Fibroblast of the aortic adventitia (primary cell): ENCODE results near the gene TK2. TPM values are rescaled to one million over a fixed set of nuclear protein-coding genes. Genes with fewer than 3 reads are reported as not detected.

Experiments used
- DNase-seq: peaks from one replicate; pipeline ENCODE4 v3.0.0-alpha.2; 2010; ENCODE audit warnings: low read depth
- H3K4me3 ChIP-seq: 2 replicates; pipeline ENCODE4 v1.5.1; 2011; ENCODE audit warnings: low read depth, mild to moderate bottlenecking, control low read depth, low read length, moderate library complexity
- CTCF ChIP-seq: IDR thresholded peaks from 2 replicates; pipeline ENCODE4 v1.5.1; 2011; ENCODE audit warnings: mild to moderate bottlenecking, low read length, control low read depth, inconsistent platforms; ENCODE audit not compliant: insufficient read depth
- total RNA-seq: library from RNA; depleted of rRNA; stranded (reverse); fragments of >200 nt; gene quantifications from 2 replicates; pipeline ENCODE4 v1.2.3, GENCODE V29; 2012; ENCODE audit warnings: low replicate concordance

Gene TK2
- total RNA-seq, 1 donor: 58.8 TPM

DNA sequence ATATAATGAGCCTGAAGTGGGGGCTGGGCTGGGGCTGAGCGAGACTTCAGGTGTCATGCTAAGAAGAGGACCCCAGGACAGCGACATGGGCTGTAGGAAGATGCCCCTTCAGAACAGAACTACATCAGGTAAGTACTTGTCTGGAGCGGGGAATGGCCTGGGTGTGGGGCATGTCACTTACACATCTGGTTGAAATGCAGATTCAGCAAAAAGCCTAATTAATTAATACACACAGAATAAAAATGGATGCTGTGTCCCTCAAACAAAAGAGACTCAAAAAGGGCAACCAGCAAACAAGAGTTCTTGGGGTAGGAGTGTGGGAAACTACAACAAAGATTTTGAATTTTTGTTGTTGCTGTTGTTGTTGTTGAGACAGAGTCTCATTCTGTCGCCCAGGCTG lies 41.1 kb upstream of the TK2 start:
- H3K4me3 ChIP-seq: no peak overlapping the region
- TF ChIP-seq CTCF: no peak
- no peak for DNase-seq

GRCh38 chr16:66590322-66590721 lies 40.4 kb upstream of the TK2 start:
- TF ChIP-seq CTCF: no peak
- no peak for DNase-seq
- H3K4me3 ChIP-seq: no peak overlapping the region

DNA sequence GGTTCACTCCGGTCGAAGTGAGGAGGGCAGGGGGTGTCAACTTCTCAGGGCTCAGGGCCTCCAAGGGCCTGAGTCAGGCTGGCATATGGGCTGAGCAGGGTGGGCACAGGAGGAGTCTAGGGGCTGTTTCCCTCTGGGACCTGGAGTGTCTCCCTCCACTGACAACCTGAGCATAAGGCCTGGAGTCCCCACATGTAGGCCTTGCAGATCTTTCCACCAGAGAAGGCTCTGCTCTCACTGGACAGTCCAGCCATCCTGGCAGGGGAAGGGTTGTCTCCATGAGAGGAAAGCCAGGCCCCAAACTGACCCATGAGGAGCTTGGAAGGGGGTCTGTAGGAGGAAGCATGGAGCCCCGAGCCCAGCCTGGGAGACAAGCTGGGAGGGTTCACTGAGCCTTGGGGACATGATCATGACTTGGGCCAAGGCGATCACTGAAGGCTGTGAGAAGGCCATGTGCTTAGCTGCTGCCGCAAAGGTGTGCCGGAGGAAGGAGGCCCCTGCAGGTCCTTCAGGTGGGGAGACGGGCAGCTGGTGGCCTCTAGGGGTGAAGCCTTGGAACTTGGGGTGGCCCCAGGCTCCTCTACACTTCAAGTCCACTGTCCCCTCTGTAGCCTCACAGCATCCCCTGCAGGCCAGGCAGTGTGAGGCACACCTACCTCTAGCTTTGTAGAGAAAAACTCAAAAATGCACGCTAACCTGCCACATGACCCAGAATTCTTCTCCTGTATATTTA lies 39.2 kb upstream of the TK2 start:
- TF ChIP-seq CTCF: peak; percentile 79
- no peak overlapping the region for H3K4me3 ChIP-seq
- DNase-seq: peak; percentile 43

GRCh38 chr16:66587881-66588600 lies 38.1 kb upstream of the TK2 start:
- TF ChIP-seq CTCF: no peak
- H3K4me3 ChIP-seq: no peak overlapping the region

DNA sequence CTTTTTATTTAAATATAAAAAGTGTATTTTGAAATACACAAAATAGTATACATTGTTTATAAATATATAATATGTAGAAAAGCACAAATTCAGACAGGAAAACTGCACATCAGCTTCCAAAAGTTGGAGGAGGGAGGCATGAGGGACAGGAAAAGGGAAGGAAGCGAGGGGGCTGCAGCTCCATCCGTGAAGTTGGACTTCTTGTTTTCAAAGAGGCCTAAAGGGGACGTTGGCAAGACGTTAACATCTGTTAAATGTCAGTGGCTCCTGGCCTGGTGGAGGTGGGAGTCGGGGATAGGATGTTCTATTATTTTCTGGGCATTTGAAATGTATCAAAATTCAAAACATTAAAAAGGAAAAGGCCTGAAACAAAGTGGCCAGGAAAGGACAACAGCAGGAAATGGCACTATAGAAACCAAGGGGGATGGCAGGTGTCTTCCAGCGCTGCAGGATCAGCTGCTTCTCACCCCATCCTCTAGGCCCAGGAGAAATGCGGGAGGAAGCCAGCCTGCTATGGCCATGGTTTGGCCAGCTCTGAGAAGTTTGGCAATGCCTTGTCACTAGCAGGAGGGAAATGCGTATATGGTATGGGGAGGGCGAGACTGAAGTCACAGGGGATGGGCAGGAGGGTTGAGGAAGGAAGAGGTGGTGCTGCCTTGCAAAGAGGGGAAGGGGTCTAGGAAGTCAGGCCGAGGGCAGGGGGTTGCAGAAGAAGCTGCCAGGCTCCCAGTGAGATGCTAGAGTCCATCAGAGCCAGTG lies 35.7 kb upstream of the TK2 start:
- TF ChIP-seq CTCF: no peak
- no peak for DNase-seq
- H3K4me3 ChIP-seq: no peak overlapping the region

More at GRCh38 chr16:66587881-66588600, 38.1 kb upstream of the TK2 start:
- DNase-seq: no peak

GRCh38 chr16:66581246-66581952 lies 31.5 kb upstream of the TK2 start:
- TF ChIP-seq CTCF: no peak
- peak; percentile 50 for DNase-seq
- H3K4me3 ChIP-seq: no peak overlapping the region
